ENCODE results near the gene ACTL6B. TPM values are rescaled to one million over a fixed set of nuclear protein-coding genes. Genes with fewer than 3 reads are reported as not detected.

ACTL6B gene
- total and polyA plus RNA-seq, 2 of the 13 experiments (the other 11 are each of a cell fraction or from before 2014, with no cell fraction given): not detected

DNA sequence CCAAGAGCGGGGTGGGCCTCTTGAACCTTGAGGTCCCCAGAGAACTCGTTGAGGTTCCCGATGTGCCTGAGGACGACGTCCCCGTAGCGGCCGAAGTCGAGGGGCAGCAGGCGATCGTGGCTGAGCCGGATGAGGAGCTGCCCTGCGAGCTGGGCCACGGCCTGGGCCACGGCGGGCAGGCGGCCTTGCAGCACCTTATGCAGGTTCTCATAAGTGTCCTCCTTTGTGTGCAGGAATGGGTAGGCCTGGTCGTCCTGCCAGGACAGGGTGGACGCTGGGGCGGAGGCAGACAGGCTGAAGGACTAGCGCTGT is 29.1 kb downstream of the ACTL6B start:
- Histone ChIP-seq H3K4me3 (replicated peaks in 1 of 3; ENCODE audit: insufficient read depth in 1 of 3, low read depth in 2 of 3, low read length in 3 of 3) (no peak overlapping the region), H2AFZ (ENCODE audit: low read length) (no peak overlapping the region), H3K4me1 (ENCODE audit: insufficient read depth, low read length) (peaks cover 2% of the 10 kb centered on the region; the same call in 1 of the 2 replicates), H3K9me3 (ENCODE audit: low read length) (no peaks in the 10 kb centered on the region), H3K27ac (ENCODE audit: extremely low read length, insufficient read depth, low read length) (no peak overlapping the region), H3K36me3 (replicated peaks in 1 of 2; ENCODE audit: control insufficient read depth in 1 of 2, insufficient read depth in 2 of 2, low read length in 2 of 2) (peaks cover 4 to 30% of the 10 kb centered on the region in 2 experiments; a peak in 4 of 5 replicates), H3K27me3 (ENCODE audit: control insufficient read depth in 1 of 2, insufficient read depth in 2 of 2, low read length in 2 of 2) (no peaks in the 10 kb centered on the region), H3K4me2 (ENCODE audit: low read depth, low read length) (no peak overlapping the region), H3K79me2 (ENCODE audit: insufficient read depth, low read length) (no peaks in the 10 kb centered on the region), H4K20me1 (ENCODE audit: insufficient read depth, low read length) (peaks cover 6% of the 10 kb centered on the region; the same call in 1 of the 2 replicates), H3K9ac (ENCODE audit: insufficient read depth, low read depth, low read length) (no peak overlapping the region)
- 97% methylated on average over 9 of the region's 21 CpGs for WGBS (ENCODE audit: low lambda C conversion rate)
- BruUV-seq (replicated peaks): no TSS peak
- FAIRE-seq (no peak), DNase-seq (ENCODE audit: low spot score) (no peak), ATAC-seq (no peak)
- in situ Hi-C loops (cut with HindIII; ENCODE audit: extremely low pct_ligation_motif_present, low pct_unique_long_range_greater_than_20kb) (no loop called here), intact Hi-C loops (cut with micrococcal nuclease; ENCODE audit: unreplicated experiment) (no loop called here)
- TF ChIP-seq AGO2 (optimal IDR thresholded peaks at IDR 0.05; ENCODE audit: low read depth, low read length): peak; percentile 48
- TF ChIP-seq ZNF260 (CRISPR knock-in tag; IDR thresholded peaks at IDR 0.05; ENCODE audit: borderline replicate concordance, low read depth): no peak
- ChIA-PET POLR2A (no interaction called here), CTCF (ENCODE audit: low intra/inter-chr PET ratio, low total read pairs) (no interaction called here)

- Histone ChIP-seq H3K4me2 (ENCODE audit: low read depth, low read length) (no peak overlapping the region), H3K27ac (ENCODE audit: extremely low read length, insufficient read depth, low read length) (no peak overlapping the region), H3K36me3 (replicated peaks in 1 of 2; ENCODE audit: control insufficient read depth in 1 of 2, insufficient read depth in 2 of 2, low read length in 2 of 2) (peaks cover 4 to 25% of the 10 kb centered on the region in 2 experiments; a peak in 4 of 5 replicates), H3K4me1 (ENCODE audit: insufficient read depth, low read length) (peaks cover 7% of the 10 kb centered on the region), H3K79me2 (ENCODE audit: insufficient read depth, low read length) (no peaks in the 10 kb centered on the region), H2AFZ (ENCODE audit: low read length) (no peak overlapping the region), H4K20me1 (ENCODE audit: insufficient read depth, low read length) (peaks cover 6% of the 10 kb centered on the region; the same call in 1 of the 2 replicates), H3K27me3 (ENCODE audit: control insufficient read depth in 1 of 2, insufficient read depth in 2 of 2, low read length in 2 of 2) (no peaks in the 10 kb centered on the region), H3K9me3 (ENCODE audit: low read length) (no peaks in the 10 kb centered on the region), H3K4me3 (replicated peaks in 1 of 3; ENCODE audit: insufficient read depth in 1 of 3, low read depth in 2 of 3, low read length in 3 of 3) (no peak overlapping the region), H3K9ac (ENCODE audit: insufficient read depth, low read depth, low read length) (no peak overlapping the region)
- ChIA-PET POLR2A (interaction anchor here (0.9 kb wide), 2 partner anchors 14 to 40 kb away, joined by 3 to 4 read pairs; partner anchors contain the start of genes FBXO24, LRCH4 and MOSPD3), CTCF (ENCODE audit: low intra/inter-chr PET ratio, low total read pairs) (no interaction called here)
- intact Hi-C loops (cut with micrococcal nuclease; ENCODE audit: unreplicated experiment) (no loop called here), in situ Hi-C loops (cut with HindIII; ENCODE audit: extremely low pct_ligation_motif_present, low pct_unique_long_range_greater_than_20kb) (no loop called here)
- TF ChIP-seq AGO2 (optimal IDR thresholded peaks at IDR 0.05; ENCODE audit: low read depth, low read length) (peak; percentile 30), RBFOX2 (IDR thresholded peaks at IDR 0.05; ENCODE audit: low read depth, low read length) (0 out of 2 replicates have a peak, but pooled peaks have one; percentile 14), CEBPG (CRISPR knock-in tag; IDR thresholded peaks at IDR 0.05) (no peak)
- 90% methylated on average over 25 of the region's 37 CpGs for WGBS (ENCODE audit: low lambda C conversion rate)
- BruUV-seq (replicated peaks): no TSS peak
- ATAC-seq (no peak), DNase-seq (ENCODE audit: low spot score) (no peak), FAIRE-seq (no peak)
Measured at GRCh38 chr7:100626530-100627237, 29.6 kb downstream of the ACTL6B start.
